Nucleus accumbens (tissue), 56 donors: ENCODE results near the gene MAOA.
A peak's percentile ranks its signal among the peaks of the same experiment; 100 is the strongest.
"Not testable (repeated sequence)": the region's sequence is repeated elsewhere in the genome, so short reads cannot be mapped to it uniquely, and the experiment has no call there.

Source experiments
- DNase-seq, 56 donors: peaks; one replicate each; lab custom pipeline; 2025; lab: John Stamatoyannopoulos, UW

MAOA gene

DNA sequence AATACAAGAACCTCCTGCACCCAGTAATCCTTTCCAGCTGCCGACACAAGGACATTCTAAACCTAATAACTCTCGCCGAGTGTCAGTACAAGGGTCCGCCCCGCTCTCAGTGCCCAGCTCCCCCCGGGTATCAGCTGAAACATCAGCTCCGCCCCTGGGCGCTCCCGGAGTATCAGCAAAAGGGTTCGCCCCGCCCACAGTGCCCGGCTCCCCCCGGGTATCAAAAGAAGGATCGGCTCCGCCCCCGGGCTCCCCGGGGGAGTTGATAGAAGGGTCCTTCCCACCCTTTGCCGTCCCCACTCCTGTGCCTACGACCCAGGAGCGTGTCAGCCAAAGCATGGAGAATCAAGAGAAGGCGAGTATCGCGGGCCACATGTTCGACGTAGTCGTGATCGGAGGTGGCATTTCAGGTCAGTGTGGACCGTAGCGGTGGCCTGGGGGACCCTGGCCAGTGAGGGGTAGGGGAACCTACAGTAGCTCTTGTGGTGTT lies at the start of gene MAOA:
Gene MAOA (plus strand): TSS at position 295 of the 490 bp plus-strand sequence. CDS start 43 bp downstream, at position 338.
- peak in 52 of 56 donors; percentile 8 to 80 (median 48) for DNase-seq

GRCh38 chrX:43612400-43612799 lies 43.7 kb upstream of the MAOA start:
- no peak for DNase-seq

- DNase-seq: peak in 7 of 56 donors; percentile 0 to 7 (median 2)
These were observed 40.4 kb upstream of the MAOA start for GRCh38 chrX:43615660-43616059.

DNA sequence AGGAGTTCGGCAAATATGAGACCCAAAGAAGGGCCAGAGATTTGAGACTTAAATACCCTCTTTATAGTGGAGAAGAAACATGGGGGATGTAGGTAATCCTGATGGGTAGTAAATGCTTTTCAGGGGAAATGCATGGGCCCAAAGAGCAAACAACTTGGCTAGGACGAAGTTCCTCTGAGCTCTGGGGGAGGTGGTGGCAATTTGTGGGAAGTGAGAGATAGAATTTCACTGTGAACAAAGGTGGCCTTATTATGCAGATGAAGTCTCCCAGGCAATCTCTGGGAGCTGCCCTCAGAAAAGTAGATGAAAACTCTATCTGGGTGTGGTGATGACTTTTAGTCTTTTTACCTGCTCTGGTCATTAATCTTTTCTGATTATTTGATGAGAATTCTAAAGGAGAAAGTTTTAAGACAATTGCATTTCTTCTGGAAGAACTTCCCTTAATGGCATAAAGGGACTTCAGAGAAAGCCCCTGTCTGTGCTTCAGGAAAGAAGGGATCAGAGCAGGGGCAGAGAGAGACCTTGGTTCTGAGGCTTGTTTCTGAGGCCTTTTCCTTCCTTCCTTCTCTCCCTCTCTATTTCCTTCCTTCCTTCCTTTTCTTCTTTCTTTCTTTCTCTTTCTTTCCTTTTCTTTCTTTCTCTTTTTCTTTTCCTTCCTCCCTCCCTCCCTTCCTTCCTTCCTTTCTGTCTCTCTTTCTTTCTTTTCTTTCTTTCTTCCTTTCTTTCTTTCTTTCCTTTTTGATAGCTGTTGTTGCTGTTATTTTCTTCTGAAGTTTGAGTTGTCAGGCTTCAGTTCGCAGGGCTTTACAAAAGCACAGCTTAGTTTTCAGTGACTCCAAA lies 37.5 kb upstream of the MAOA start:
- no peak for DNase-seq

- not testable (repeated sequence) for DNase-seq
These were observed 36.2 kb upstream of the MAOA start for GRCh38 chrX:43619861-43620260.

DNA sequence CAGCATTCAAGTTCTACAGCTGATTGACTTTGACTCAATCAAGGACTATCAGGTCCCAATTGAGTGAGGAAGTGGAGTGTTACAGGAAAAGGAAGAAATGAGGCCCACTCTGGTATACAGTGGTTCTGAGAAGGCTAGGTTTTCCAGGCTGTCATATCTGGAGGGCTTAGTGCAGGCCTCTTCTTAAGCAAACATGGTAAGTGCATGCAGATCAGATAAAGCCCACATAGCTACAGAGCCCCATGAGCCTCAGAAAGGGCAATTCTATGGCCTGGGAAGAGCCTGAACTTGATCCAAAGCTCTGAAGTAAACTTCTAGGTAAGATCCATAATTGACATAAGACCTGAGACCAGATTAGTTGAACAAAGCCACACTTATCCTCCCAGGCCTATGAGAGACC lies 29.0 kb upstream of the MAOA start:
- no peak for DNase-seq

- DNase-seq: no peak
These were observed 28.4 kb upstream of the MAOA start for GRCh38 chrX:43627669-43628068.

- DNase-seq: no peak
These were observed 26.9 kb upstream of the MAOA start for GRCh38 chrX:43629229-43629628.

DNA sequence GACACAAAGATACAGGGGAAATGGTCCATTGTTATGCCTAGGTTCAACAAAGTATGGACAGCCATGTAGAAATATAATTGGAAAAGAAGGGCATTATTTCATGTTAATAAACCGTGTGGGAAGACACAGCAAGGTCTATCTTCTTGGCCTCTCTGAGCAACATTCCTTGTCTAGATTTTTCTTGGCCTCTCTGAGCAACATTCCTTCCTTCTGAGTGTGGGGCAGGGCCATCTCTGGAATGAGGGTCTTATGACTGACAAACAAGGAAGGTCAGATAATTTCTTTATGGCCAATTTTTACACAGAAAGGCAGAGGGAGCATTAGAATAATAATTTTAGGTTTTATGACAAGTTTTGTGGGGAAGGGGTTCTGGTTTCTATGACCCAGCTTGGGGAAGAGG lies 24.3 kb upstream of the MAOA start:
- DNase-seq: no peak

DNA sequence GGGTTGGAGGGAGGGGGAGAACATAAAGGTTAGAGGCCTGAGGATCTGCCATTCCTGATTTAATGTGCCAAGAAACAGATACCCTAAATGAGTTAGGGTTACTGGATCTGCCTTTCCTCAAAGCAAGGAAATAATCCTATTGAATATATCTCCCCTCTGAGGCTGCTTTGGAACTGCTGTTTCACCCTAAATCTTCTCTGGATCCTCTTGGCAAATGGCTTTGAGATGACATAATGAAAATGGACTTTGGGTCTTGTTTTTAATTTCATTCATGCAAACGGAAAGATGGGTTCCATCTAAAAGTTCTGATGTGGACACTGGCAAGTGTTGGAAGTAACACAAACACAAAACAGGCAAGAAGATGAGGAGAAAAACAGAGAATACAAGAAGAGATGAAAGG lies 23.0 kb upstream of the MAOA start:
- no peak for DNase-seq

DNA sequence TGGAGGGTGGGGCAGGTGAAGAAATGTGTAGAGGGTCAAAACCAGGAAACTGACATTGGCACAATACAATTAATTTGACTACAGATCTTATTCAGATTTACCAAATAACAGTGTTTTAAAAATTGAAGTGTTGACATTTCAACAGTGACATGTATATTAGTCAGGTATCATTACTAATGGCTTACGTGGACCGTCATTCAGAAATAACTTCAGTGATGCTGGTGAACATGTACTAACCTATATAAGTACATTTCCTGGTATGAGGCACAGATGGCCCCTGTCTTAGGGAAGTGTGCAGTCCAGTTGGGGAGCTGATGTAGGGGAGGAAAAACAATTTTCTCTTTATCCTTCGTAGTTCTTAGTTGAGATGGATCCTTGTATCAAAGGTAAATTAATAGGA lies 22.3 kb upstream of the MAOA start:
- no peak for DNase-seq

- DNase-seq: no peak
These were observed 15.6 kb upstream of the MAOA start for GRCh38 chrX:43640482-43640881.

DNA sequence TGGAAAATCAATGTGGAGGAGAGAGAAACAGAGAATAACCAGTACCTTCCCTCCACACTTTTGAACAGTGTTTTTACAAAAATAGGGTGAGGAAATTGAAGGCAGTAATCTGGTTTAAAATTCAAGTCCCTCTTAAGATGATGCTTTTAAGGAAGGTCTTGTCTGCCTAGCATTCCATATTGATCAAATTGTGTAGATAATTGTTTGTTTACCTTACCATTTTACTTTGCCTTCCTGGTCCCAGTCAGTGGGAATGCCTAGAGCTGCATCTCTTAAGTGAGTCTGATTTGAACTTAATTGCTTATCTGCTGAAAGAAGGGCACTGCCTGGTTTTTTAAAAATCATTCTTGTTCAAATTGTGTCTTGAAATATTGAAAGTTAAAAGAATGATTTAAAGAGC lies 14.4 kb upstream of the MAOA start:
- no peak for DNase-seq

DNA sequence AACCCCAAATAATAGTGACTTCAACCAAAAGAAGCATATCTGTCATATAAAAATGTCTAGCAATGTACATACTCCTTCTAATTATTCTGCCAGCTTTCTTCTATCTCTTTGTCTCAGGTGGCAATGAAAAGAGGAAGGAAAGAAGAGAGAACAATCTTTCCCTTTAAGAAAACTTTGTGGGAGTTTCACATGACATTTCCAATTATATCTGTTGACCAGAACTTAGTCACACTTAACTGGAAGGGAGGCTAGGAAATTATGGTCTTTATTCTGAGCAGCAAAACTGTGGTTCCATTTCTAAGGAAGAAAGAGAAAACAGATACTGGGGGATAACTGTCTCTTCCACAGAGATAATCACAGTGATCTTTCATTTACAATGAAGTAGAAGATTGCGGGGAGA lies 12.9 kb upstream of the MAOA start:
- no peak for DNase-seq

- no peak for DNase-seq
These were observed 12.4 kb upstream of the MAOA start for GRCh38 chrX:43643662-43644061.

DNA sequence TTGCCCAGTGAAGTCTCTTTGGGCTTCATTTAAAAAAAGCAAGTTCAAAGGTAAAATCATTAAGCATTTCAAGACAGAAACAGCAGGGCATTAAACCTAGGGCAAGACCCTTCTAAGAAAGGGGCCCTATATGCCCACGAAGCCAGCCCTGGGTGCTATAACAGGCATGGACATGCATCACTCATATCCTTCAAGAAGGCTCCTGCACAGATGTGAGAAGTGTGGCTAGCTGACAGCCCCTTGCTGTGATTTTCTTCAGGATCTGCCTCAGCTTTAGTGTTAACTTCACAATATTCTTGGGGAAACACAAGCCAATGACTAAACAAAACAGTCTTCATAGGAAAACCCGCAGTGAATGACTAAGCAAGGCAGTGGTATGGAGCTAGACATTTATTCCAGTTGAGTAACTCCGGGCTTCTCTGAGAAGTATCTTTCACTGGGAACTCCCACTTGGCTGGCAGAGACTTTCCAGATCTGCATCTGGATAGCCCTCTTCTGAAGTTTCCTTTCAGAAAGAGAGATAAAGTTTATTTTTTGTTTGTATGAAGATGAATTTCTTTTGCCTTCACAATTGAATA lies 11.9 kb upstream of the MAOA start:
- no peak for DNase-seq

DNA sequence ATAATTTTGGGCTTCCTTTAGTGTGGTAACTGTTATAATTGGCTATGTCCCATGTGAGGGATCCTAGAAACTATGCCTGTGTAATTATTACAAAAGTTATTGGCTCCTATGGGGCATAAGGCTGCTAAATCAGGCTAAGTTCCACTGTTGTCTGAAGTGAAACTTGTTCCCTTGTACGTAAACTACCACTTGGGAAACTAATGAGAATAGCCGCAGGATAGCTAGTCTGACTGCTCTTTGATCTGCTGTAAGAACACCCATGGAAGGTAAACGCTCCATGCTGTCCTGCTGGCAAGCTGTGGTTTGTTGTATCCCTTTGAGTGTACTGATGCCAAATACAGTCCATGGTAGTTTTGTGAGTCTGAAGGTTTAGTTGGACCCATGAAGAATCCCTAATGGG lies 9.3 kb upstream of the MAOA start:
- DNase-seq: no peak

- DNase-seq: peak; percentile 40 to 92 (median 84)
These were observed 1.5 kb upstream of the MAOA start for GRCh38 chrX:43654431-43655150.

GRCh38 chrX:43655151-43656004 lies 721 bp upstream of the MAOA start:
- DNase-seq: peak in 36 of 56 donors; percentile 1 to 50 (median 20)

DNA sequence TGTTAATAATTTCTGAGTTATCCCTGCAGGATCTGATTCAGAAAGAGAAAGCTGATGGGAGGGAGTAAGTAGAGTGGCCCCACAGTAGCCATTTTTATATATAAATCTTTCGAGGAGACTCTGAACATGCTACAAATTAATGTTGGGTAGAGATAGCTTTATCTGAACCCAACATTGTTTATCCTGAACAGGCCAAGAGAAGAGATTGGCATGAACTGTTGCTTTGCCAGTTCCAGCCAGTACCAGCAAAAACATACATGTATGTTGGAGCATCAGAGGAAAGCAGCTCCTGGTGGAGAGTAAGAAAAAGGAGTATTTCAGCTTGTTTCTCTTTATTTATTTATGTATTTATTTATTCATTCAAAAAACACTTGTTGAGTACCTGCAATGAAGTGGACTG lies 1.6 kb downstream of the MAOA start:
- no peak for DNase-seq
